GM23248 (cell line): ENCODE data around the gene MSANTD2. TPM values are rescaled to one million over a fixed set of nuclear protein-coding genes. Genes with fewer than 3 reads are reported as not detected.

Experiments used
- DNase-seq: peaks from one replicate; pipeline ENCODE4 v3.0.0-alpha.2; 2015
- H2AFZ ChIP-seq: fragments of 200-600 bp; sonication (generic); 2 replicates; pipeline ENCODE4 v1.6.1; 2016; ENCODE audit warnings: antibody characterized with exemption
- H3F3A ChIP-seq: fragments of 200-600 bp; sonication (generic); 2 replicates; pipeline ENCODE4 v1.6.1; 2016; ENCODE audit warnings: mild to moderate bottlenecking, antibody characterized with exemption, mixed run types; ENCODE audit not compliant: insufficient read depth
- H3K27ac ChIP-seq: fragments of 200-600 bp; sonication (generic); 2 replicates; pipeline ENCODE4 v1.5.1; 2016; ENCODE audit warnings: mild to moderate bottlenecking
- H3K27me3 ChIP-seq: fragments of 200-600 bp; sonication (generic); replicated peaks from 2 replicates; pipeline ENCODE4 v1.6.1; 2016; ENCODE audit warnings: mild to moderate bottlenecking; ENCODE audit not compliant: insufficient read depth
- H3K36me3 ChIP-seq: fragments of 200-600 bp; sonication (generic); 2 replicates; pipeline ENCODE4 v1.6.1; 2016; ENCODE audit warnings: low read depth, mild to moderate bottlenecking
- H3K4me1 ChIP-seq: fragments of 200-600 bp; sonication (generic); 2 replicates; pipeline ENCODE4 v1.6.1; 2016; ENCODE audit warnings: mild to moderate bottlenecking; ENCODE audit not compliant: insufficient read depth
- H3K4me2 ChIP-seq: fragments of 200-600 bp; sonication (generic); one replicate; pipeline ENCODE4 v1.6.1; 2016; ENCODE audit warnings: mild to moderate bottlenecking; ENCODE audit not compliant: unreplicated experiment
- H3K4me3 ChIP-seq: fragments of 200-600 bp; sonication (generic); 2 replicates; pipeline ENCODE4 v1.5.1; 2016; ENCODE audit warnings: mild to moderate bottlenecking
- H3K79me2 ChIP-seq: fragments of 200-600 bp; sonication (generic); 2 replicates; pipeline ENCODE4 v1.6.1; 2016; ENCODE audit warnings: mild to moderate bottlenecking; ENCODE audit not compliant: insufficient read depth
- H3K9ac ChIP-seq: fragments of 200-600 bp; sonication (generic); 2 replicates; pipeline ENCODE4 v1.6.1; 2016; ENCODE audit warnings: mild to moderate bottlenecking
- H3K9me2 ChIP-seq: fragments of 200-600 bp; sonication (generic); 2 replicates; pipeline ENCODE4 v1.6.1; 2016; ENCODE audit warnings: mixed run types, mild to moderate bottlenecking, moderate library complexity; ENCODE audit not compliant: insufficient read depth
- H3K9me3 ChIP-seq: fragments of 200-600 bp; sonication (generic); one replicate; pipeline ENCODE4 v1.6.1; 2017; ENCODE audit warnings: low read depth
- H4K20me1 ChIP-seq: fragments of 200-600 bp; sonication (generic); 2 replicates; pipeline ENCODE4 v1.6.0; 2016; ENCODE audit not compliant: insufficient read depth
- EZH2 ChIP-seq: fragments of 200-600 bp; sonication (generic); IDR thresholded peaks from 2 replicates; pipeline ENCODE4 v1.6.1; 2018; ENCODE audit warnings: antibody characterized with exemption, mild to moderate bottlenecking; ENCODE audit not compliant: insufficient read depth, poor library complexity, severe bottlenecking
- EZH2phosphoT487 ChIP-seq: fragments of 200-600 bp; sonication (generic); IDR thresholded peaks from 2 replicates; pipeline ENCODE4 v1.6.1; 2018; ENCODE audit warnings: antibody characterized with exemption, moderate library complexity, mild to moderate bottlenecking, low read depth; ENCODE audit not compliant: insufficient read depth
- WGBS, 2 experiments: methylation state at CpG; one replicate each; pipeline ENCODE4 v1.1.6; 2015 to 2017; ENCODE audit warnings: low lambda C conversion rate in 2 of 2, low coverage in 1 of 2; ENCODE audit errors: missing lambda C conversion rate in 2 of 2; 5-methylcytosine and 5-hydroxymethylcytosine counted together
- in situ Hi-C: fragments of 300-500 bp; cut with MboI; formaldehyde crosslinking; loops from 2 replicates; pipeline ENCODE4 v1.15.0; 2020
- polyA plus RNA-seq: library from polyadenylated mRNA; unstranded; fragments of >200 nt; fragmentation: Nextera tagmentation; extraction: Ambion mirVana; gene quantifications from 2 replicates; pipeline ENCODE4 v1.2.1, GENCODE V29; 2016
- total RNA-seq: library from RNA; depleted of rRNA; stranded (reverse); fragments of >200 nt; shearing (Covaris generic); gene quantifications from 2 replicates; pipeline ENCODE4 v1.2.3, GENCODE V29; 2014

MSANTD2 gene
- total and polyA plus RNA-seq, 2 experiments from 2014 or later, result 6.0 to 8.4 TPM

DNA sequence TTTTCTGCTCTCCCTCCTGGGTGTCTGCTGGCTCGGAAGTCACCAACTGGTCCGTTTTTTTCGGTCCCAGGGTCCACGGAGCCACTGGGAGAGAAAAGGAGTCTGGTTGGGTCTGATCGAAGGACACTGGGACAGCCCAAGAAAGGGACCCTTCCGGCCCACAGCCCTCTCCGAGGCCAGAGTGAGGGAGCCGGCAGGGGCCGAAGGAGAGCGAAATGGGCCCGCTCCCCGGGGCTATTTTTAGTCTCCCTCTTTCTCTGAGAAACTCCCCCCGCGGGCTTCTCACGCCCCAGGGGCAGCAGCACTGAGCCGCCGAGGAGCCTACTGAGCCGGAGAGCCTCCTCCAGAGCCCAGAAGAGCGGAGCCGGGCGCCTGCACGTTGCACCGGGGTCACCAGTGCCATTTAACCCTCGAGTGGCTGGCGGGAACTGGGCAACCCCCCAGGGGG, 40.0 kb downstream of the MSANTD2 start:
- Histone ChIP-seq H3K79me2 (no peaks in the 10 kb centered on the region), H3K9ac (no peak overlapping the region), H3K27me3 (peaks cover 60% of the 10 kb centered on the region), H3K4me2 (no peak overlapping the region), H3K4me1 (peaks cover 7% of the 10 kb centered on the region; the same call in 1 of the 2 replicates), H3K9me3 (no peaks in the 10 kb centered on the region), H3K9me2 (no peaks in the 10 kb centered on the region), H3K36me3 (no peaks in the 10 kb centered on the region), H2AFZ (no peak overlapping the region), H4K20me1 (0 out of 2 replicates have a peak, but pooled peaks cover under 1% of the 10 kb centered on the region), H3K27ac (no peak overlapping the region), H3F3A (no peaks in the 10 kb centered on the region), H3K4me3 (no peak overlapping the region)
- in situ Hi-C loops, result loop anchor here (10.0 kb wide), 1 partner anchor 85 kb away; the partner anchor contains the start of genes SIAE and SPA17
- TF ChIP-seq EZH2 (no peak), EZH2phosphoT487 (no peak)
- DNase-seq, result no peak
- 29% methylated on average over 25 of the region's 25 CpGs for WGBS, 2 experiments

GRCh38 chr11:124759266-124760204, 40.7 kb downstream of the MSANTD2 start:
- in situ Hi-C loops, result loop anchor here (10.0 kb wide), 1 partner anchor 85 kb away; the partner anchor contains the start of genes SIAE and SPA17
- peak overlapping the region; percentile 50 for H3K4me3 ChIP-seq
- no peaks in the 10 kb centered on the region for H3F3A ChIP-seq
- H3K79me2 ChIP-seq, result no peaks in the 10 kb centered on the region
- no peak overlapping the region for H3K27ac ChIP-seq
- H3K9ac ChIP-seq, result no peak overlapping the region
- peaks cover 7% of the 10 kb centered on the region; the same call in 1 of the 2 replicates for H3K4me1 ChIP-seq
- H3K9me2 ChIP-seq, result no peaks in the 10 kb centered on the region
- H3K4me2 ChIP-seq, result peak overlapping the region; percentile 65
- no peaks in the 10 kb centered on the region for H3K9me3 ChIP-seq
- WGBS, 2 experiments, result 39 to 43% methylated on average over 38 to 52 of the region's 52 CpGs
- peak overlapping the region; percentile 62 for H2AFZ ChIP-seq
- TF ChIP-seq EZH2phosphoT487 (no peak), EZH2 (peak; percentile 3)
- H4K20me1 ChIP-seq, result no peaks in the 10 kb centered on the region
- H3K27me3 ChIP-seq, result peaks cover 60% of the 10 kb centered on the region
- no peak for DNase-seq
- H3K36me3 ChIP-seq, result no peaks in the 10 kb centered on the region

GRCh38 chr11:124758355-124759265, 41.6 kb downstream of the MSANTD2 start:
- Histone ChIP-seq H3K4me1 (peaks cover 7% of the 10 kb centered on the region; the same call in 1 of the 2 replicates), H3K27me3 (peaks cover 60% of the 10 kb centered on the region), H2AFZ (peak overlapping the region; percentile 62), H3K4me3 (peak overlapping the region; percentile 50), H3K36me3 (no peaks in the 10 kb centered on the region), H4K20me1 (no peaks in the 10 kb centered on the region), H3K9me2 (no peaks in the 10 kb centered on the region), H3K79me2 (no peaks in the 10 kb centered on the region), H3K9me3 (no peaks in the 10 kb centered on the region), H3K27ac (no peak overlapping the region), H3K9ac (no peak overlapping the region), H3F3A (no peaks in the 10 kb centered on the region), H3K4me2 (peak overlapping the region; percentile 65)
- TF ChIP-seq EZH2, result peak; percentile 82
- 0 out of 2 replicates have a peak, but pooled peaks have one; percentile 23 for TF ChIP-seq EZH2phosphoT487
- in situ Hi-C loops, result no loop called here
- WGBS, 2 experiments, result 9% methylated on average over 52 to 53 of the region's 53 CpGs
- DNase-seq, result peak; percentile 80

DNA sequence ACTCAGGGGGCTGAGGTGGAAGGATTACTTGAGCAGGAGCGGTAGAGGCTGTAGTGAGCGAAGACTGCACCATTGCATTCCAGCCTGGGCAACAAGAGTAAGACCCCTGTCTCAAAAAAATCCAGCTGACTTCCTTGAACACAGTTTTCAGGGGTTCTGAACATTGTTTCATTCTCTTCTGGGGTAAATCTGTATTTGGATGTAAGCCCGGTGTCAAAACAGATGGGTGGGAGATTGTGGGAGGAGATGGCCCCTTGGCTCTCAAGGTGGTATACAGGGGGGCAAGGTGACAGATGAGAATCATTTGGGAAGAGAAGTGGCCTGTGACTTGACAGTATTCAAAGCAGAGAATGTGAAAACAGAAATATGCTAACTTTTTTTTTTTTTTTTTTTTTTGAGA, 42.9 kb downstream of the MSANTD2 start:
- in situ Hi-C loops, result no loop called here
- WGBS, 2 experiments, result 34 to 36% methylated on average over 3 of the region's 3 CpGs
- peaks cover 7% of the 10 kb centered on the region; the same call in 1 of the 2 replicates for H3K4me1 ChIP-seq

More for the DNA sequence above, 42.9 kb downstream of the MSANTD2 start:
- TF ChIP-seq EZH2phosphoT487, result no peak
- TF ChIP-seq EZH2, result no peak
- Histone ChIP-seq H4K20me1 (no peaks in the 10 kb centered on the region), H3K36me3 (no peaks in the 10 kb centered on the region), H3K9me2 (no peaks in the 10 kb centered on the region), H3K27me3 (peaks cover 60% of the 10 kb centered on the region), H3F3A (no peaks in the 10 kb centered on the region), H2AFZ (no peak overlapping the region), H3K27ac (no peak overlapping the region), H3K9ac (no peak overlapping the region), H3K79me2 (no peaks in the 10 kb centered on the region), H3K9me3 (no peaks in the 10 kb centered on the region), H3K4me3 (no peak overlapping the region), H3K4me2 (no peak overlapping the region)
- no peak for DNase-seq
